SHP77 (cell line): ENCODE measurements around the gene SH3YL1.

ENCODE experiments used
- DNase-seq, 2 experiments: peaks; one replicate each; lab custom pipeline; 2025; lab: John Stamatoyannopoulos, UW

The SH3YL1 gene

DNA sequence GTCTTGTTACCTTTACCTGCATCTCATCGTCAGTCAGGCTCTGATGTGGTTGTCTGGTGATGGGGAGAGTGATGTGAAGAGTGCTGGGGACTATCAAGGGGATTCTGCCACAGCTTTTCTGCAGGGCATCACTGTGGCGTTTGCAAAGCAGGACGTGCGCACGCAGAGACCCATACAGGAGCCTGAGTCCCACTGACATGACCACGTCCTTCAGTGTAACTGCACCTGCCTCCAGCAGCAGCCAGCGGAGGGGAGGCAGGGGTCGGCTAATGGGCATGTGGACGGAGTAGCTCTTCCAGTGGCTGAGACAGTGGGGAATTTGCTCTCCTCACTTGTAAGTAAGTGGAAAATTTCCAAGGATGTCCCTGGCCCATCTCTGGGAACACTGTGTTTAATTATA is 17.5 kb upstream of the SH3YL1 start:
- DNase-seq = no peak

DNA sequence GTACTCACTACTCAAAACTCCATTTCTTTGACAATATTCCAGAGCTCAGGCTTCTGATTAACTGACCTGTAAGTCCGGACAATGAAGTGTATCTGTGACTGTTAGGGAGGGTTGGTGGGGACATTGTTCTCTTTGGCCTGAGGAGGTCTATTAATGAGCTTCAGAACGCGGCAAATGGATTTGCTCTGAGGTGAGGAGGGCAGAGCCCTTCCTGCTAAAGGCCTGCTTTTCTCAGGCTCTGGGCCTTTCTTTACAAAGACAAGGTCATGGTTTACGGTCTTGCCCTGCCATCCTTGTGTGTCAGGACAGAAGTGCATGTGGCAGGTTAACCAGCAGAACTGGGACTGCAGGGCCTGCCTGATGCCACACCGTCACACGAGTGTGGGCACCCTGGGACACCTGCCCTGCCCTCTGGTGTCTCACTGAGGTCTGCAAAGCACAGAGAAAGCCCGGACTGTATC is 16.8 kb upstream of the SH3YL1 start:
- DNase-seq = no peak

DNA sequence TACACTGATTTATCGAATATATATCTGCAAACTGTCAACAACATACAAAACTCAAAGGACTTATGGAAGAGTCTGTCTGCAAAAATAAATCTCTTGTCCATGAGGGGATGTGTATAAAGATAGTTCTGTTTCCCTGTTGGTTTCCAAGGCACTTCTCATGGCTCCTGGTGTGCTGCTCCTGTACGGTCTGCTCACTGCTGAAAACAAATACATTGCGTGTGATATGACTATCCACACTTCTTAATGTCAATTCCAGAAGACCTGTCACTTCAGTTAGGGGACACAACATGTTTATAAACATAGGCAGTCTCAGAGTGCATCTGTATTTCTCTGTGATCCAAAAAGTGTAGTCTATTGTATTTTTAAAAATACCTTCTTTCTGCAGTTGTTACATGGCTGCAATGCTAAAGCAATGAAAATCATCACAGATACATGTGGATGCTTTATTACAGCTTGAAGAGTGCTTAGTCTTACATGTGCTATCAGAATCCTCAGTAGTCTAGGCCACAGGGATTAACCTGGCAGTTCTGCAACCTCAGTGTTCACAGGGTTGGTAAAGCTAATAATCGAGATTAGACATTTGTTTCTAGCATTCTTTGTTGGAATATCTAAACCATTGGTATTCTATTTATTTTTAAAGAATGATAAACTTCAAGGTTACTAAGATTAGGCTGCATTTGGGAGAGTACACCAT is 16.3 kb upstream of the SH3YL1 start:
- no peak for DNase-seq

DNA sequence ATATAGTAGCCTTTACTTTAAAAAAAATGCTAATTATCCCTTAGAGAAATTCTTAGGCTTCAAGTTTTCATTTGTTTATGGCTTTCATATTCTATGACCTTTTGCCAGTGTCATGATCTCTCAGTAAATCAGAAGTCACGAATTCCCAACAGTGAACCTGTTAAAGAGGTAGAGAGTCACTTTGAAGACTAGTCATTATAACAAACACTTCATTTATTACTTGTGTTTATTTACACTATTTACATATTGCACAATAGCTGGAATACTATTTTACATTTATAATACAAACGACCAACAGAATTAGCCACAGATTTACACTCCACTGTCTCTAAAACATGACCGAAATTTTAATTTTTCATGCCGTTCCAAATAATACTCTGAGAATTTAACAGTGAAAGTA is 15.5 kb upstream of the SH3YL1 start:
- DNase-seq = no peak

DNA sequence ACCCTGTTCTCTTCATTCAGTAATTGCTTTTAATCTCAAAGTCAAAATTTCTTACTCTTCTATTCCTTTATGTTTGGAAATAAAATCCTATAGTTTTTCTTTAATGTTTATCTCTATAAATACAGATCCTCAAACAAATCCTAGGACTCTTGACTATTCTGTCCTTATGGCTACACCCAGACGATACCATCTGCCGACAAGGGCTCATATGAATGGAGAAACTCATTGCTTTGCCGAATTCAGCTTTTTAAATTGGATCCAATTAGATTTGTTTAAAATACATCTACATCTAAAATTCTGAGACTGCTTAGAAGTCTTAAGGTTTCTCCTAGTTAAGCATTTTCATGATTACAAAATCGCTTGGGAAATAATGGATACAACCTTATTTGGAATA is 15.1 kb upstream of the SH3YL1 start:
- no peak for DNase-seq

DNA sequence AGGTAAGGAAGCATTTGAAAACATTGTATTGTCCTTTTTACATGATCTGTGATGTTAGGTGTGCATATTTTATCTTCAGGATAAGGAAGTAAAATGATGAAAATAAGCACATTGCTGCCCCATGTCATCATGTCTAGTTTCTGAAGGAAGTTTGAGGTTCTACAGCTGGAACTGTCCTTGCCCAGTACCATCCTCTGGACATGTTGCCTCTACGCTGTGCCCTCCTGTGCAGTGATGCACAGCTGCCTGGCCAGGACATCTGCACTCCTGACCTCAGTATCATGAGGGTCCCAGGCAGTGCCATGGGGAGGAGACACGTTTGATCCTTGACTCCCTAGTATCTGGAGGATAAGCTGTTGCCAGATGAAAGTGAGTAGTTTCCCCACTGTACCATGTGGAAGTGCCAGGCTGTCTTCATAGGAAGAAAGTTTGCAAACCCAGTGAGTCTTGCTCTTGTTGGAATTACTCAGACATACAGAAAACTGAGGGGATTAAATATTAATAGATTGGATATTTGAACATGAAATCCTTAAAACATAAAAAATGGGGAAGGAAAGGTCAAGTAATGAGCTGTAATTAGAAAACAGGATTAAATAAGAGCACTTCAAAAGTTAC is 14.6 kb upstream of the SH3YL1 start:
- no peak for DNase-seq

DNA sequence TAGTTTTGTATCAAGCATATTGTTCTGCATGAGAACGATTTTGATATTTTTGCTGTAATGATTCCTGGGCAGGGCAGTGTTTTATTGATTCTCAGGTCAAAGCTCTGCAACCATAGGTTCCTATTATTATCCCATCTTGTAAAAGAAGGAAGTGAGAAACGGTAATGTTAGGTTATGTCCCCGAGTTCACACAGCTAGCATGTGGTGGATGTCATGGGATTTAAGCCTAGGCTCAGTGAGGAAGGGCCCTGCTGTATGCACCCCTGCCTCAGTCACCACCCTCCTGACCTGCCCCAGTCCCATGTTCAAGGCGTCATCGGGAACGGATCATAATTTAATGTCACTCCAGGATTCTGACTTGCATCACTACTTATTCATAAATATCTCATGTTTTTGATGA is 11.6 kb upstream of the SH3YL1 start:
- no peak for DNase-seq

DNA sequence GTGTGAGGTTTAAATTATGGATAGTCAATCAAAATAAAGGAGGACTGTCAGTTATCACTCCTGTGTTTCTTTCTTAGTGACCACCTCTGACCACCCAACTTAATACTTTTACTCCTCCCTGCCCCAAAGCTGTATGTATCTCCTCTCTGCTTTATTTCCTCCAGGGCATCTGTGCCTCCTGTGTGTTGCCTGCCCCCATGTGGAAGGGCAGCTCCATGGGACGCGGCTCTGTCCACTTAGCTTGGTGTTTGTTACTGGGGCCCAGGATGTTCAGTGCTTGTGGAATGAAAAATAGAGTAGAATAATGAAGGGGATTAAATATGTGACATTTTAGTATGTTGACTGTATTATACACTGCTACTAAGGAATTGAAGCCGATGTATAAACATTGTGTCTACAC is 10.7 kb upstream of the SH3YL1 start:
- no peak for DNase-seq

DNA sequence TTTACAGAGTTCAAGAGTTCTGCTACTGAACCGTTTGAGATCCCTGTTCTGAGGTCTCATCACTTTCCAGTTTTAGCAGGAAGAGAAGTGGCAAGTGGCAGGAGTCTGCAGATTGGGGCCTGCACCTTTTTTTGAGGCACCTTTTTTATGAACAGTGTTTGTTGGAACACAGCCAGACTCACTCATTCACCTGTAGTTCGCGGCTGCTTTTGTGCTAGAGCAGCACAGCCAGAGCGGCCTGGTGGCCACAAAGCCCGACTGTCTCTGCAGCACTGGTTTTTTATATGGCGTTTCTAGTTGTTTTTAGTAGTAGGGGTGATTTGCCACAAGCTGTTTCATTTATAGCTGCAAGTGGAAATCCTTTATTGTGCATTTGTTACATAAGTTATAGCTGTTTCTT is 9.5 kb upstream of the SH3YL1 start:
- peak in 1 of 2 experiments; percentile 3 for DNase-seq

DNA sequence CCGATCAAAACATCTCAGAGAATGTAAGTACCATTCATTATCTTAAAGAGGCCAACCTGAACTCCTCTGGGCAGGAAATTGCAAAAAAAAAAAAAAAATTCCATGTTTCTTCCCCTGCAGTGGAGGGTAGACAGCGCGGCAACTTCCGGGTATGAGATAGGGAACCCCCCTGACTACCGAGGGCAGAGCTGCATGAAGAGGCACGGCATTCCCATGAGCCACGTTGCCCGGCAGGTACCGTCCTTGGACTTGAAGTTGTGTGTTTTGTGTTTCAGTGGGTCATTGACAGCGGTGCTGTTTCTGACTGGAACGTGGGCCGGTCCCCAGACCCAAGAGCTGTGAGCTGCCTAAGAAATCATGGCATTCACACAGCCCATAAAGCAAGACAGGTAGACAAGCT is 8.1 kb upstream of the SH3YL1 start:
- no peak for DNase-seq

DNA sequence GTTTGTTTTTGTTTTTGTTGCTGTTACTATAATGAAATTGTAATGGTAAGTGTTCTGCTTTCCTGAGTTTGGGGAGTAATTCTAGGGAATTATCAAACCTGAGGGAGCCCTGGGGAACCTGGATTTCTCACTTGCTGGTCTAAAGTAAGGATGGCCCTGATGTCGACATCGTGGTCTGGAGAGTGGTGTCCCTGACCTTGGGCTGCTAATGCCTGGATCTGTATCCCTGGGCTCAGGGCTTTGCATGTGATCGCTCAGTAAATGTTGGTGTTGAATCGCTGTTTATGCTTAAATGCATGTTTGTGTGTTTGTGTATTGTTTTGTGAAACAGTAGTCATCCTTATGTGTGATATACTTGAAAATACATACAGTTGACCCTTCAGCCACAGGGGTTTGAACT is 7.0 kb upstream of the SH3YL1 start:
- DNase-seq = no peak

DNA sequence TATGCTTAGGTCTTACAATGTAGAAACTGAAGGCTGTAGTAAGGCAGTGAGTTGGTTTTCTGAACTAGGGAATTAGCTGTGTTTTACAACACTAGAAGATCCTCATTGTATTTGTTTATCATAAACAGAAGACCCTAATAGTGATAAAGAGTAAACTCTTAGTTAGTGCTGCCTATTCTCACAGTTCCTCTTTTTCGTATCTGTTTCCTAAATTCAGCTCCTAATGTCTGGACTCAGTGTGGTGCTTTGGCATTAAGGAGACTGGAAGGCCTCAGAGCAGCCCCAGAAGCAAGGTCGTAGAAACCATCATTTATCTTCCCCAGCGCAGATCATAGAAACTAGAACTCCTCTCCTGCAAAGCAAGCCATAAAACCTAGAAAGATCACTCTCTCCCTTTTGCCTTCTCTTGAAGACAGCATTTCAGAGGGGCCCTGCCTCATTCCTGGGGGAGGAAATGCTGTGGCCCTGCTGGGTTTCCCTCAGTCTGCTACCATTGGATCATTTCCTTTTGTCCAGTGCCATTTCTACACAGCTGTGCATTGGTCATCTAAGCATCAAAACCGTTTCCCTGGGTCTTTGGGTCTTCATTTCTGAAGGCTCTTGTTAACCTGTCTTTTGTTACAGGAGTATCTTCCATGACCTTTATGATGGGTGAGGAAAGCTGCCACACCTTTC is 5.7 kb upstream of the SH3YL1 start:
- no peak for DNase-seq

DNA sequence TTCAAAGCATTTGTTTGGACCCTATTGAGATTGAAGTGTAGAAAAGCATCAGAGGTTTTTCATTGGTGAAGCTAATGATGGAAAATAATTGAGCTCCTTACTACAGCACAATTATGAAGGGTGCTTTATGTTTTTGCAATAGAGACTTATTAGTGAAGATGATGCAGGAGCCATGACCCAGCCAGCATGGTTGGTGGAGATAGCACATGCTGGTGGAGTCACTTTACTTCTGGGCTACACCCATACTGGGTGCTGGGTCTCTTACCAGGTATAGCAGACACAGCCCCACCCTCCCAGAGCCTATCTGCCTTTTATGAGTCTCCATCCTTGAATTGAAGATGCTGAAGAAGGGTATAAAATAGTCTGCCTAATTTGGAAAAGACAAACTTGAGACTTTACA is 4.5 kb upstream of the SH3YL1 start:
- DNase-seq = no peak

DNA sequence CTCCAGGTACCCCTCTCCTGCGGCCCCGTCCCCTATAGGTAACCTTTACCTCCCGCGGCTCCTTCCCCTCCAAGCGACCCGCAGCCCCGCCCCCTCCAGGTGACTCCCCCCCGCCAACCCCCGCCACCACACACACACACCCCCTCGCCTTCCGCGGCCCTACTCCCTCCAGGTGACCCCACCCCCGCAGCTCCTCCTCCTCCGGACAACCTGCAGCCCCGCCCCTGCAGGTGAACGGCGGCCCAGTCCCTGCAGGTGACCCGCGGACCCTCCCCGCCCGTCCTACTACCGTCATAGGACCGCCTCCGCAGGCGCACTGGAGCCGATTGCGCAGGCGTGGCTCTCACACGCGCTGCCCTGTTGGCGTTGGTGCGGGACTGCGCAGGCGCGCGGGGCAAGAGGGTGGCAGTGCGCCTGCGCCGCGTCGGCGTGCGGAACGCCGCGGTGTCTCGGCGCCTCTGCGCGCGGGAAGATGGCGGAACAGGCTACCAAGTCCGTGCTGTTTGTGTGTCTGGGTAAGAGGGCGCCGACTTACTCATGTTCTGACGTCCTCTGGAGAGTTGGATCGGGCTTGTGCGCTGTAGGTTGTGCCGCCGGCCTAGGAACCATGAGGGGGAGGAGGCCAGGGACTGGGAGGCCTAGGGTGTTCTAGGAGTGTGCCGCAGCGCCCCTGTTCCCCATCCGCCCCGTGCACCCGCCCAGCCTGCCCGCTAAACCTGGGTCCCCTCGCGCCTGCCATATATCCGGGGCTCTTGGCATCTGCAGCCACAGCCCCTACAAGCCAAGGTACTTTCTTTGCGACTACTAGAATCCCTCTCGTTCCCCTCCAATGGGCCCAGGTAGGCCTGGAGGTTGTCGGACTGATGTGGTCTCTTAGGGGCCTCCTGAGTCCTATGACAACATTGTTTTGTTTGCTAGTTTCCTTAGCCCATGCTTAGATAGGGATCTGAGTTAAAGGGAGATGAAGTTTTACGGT is 949 bp upstream of the SH3YL1 start, which contains the start of gene ACP1:
Gene ACP1 (plus strand): TSS at position 455 of the 976 bp plus-strand sequence. CDS start 18 bp downstream, at position 473.
- DNase-seq = peak; percentile 92 to 97

DNA sequence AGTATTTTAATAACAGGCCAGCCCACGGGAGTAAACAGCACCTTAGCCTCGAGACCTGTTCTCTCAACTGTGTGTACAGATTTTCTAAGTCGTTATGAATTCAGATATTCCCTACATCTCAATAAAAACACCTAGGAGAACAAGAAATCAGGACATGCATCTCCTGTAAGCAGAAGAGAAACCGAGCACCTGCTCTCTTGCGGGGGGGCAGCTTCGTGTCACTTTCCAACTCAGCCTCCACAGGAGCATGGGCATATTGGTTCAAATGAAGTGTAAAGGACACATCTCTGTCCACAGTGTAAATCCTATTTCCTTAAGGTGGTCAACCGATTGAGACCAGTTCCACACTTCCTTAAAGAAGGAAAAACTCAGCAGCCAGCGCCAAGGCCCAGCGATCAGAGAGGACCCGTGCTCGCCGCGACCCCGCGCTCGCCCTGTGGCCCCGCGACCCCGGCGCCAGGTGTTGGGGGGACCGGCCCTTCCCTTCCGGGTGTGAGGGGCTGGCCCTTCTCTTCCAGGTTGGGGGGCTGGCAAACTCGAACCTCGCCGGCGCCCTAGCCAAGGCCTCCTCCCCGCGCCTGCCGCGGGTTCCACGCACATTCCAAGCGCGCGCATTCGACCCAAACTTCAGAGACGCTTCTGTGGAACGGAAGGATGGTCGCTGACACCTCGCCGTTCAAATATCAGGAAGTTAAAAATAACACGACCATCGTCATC is 652 bp downstream of the SH3YL1 start:
- DNase-seq = no peak

DNA sequence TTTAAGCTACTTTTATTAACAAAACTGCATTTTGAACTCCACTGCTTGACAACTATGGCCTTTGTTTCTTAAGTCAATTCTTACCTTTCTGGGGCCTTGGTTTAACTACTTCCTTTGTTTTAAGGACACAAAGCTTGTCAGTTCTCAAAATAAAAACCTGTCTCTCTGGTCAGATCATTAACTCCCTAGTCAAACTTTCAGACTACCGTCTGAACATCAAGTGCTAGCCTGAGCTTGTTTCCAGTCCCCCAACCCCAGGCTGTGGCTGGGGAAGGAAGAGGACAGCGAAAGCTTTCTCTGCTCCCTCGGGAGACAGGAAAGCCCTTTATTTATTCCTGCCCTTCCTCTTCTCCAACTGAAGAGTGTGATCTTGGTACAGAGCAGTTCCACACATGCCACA is 1.7 kb downstream of the SH3YL1 start:
- no peak for DNase-seq

DNA sequence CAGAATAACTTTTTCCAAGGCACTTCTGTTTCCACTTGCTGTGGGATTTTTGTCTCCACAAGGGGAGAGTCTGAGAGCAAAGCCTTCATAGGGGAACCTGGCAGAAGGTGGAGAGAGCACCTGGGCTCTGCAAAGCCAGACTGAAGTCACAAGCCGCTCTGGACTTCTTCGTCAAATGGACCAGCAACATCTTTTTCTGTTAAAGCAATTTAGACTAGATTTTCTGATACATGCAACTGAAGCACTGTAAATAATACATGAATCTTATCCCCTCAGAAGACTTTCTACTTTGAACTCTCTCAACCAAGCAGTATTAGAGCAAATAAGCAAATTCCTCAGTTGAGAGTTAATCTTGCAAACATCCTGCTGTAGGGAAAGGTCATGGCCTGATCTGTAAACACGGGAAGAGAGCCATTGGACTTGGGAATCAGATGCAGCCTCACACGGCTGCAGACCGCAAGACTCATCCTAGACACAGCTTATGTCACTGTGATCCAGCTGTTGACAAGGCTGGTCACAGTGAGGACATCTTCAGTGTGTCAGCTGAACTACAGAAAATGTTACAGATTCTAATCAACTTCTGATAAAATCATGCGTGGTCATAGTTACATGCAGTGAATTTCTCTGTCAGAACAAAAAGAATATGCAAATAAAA is 3.2 kb downstream of the SH3YL1 start:
- no peak for DNase-seq

DNA sequence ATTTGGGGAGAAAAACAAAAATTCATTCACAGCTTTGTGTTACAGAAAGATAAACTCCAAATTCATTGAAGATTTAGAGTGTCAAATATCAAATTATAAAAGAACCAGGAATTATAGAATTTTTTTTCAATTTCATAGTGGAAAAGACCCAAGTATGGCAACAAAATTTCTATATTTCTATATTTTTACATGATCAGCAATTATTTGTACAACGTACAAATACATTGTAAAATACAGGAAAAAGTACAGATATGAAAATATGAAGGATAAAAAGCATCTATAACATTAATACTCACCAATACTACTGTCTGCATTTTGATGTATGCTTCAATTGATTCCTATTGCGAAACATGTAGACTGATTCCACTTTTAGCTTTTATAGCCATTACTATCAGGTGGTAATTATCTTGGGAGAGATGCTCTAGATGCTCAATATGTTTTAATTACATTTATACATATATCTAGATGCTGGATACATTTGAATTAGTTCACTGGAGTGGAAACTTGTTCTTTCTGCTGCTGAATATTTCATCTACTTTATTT is 4.0 kb downstream of the SH3YL1 start:
- DNase-seq = no peak

DNA sequence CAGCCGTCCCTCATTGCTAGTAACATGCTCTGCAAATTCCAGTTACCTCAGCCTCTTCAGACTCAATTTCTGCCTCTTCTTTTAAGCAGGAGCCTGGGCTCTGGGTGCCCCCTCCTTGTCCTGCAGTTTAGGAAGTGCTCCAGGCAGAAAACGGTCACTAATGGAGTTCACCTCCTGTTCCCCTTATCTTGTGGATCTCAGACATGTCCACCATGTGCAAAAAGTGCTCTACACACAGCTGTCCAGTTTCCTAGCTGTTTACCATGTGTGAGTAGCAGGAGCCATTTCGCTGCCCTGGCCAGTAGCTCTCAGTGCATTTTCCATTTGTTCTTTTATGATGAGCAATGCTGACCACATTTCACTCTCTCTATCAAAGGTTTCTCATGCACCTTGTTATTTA is 4.9 kb downstream of the SH3YL1 start:
- DNase-seq = no peak

DNA sequence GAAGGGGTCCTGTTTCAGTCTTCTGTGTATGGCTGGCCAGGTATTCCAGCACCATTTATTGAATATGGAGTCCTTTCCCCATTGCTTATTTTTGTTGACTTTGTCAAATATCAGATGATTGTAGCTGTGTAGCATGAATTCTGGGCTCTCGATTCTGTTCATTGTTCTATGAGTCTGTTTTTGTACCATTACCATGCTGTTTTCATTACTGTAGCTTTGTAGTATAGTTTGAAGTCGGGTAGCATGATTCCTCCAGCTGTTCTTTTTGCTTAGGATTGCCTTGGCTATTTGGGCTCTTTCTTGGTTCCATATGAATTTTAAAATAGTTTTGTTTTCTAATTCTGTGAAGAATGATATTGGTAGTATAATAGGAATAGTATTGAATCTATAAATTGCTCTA is 6.0 kb downstream of the SH3YL1 start:
- no peak for DNase-seq

DNA sequence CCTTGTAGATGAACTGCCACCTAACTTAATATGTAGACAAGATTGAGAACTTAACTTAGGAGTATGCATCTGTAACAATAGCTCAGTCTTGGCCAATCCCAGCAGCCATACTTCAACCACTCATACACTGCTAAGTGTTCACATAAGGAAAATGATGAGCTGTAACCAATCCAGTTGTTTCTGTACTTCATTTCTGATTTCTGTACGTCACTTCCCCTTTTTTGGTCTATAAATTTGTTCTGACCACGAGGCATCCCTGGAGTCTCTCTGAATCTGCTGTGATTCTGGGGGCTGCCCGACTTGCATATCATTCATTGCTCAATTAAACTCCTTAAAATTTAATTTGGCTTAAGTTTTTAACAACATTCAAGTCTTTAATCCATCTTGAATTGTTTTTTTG is 6.4 kb downstream of the SH3YL1 start:
- DNase-seq = no peak
